Measurements from ENCODE around the gene GNAQ. TPM values are rescaled to one million over a fixed set of nuclear protein-coding genes. Genes with fewer than 3 reads are reported as not detected.

The GNAQ gene
- total and polyA plus RNA-seq, 4 donors, result 24.6 to 86.2 (median 51.4) TPM

DNA sequence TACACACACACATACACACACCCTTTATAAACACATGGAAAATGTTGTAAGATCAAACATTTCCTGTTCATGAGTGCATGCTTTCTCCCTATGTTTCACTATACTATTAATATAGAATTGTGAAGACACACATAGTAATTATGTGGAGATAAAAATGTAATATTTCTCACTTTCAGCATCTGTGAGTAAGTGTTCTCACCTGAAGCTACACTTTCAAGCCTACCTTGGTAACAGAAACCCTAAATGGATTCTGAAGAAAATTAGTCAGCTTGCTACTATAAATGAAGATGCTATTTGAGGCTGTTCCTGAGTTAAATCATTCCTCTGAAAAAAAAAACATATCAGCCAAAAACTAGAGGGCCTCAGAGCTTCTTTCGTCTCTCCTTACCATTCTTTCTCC lies 302.4 kb downstream of the GNAQ start:
- DNase-seq (no peak), ATAC-seq (ENCODE audit: insufficient read depth, low FRiP score) (no peak)
- no peak overlapping the region for H3K27ac ChIP-seq (ENCODE audit: low read depth in 1 of 2, low read length in 1 of 2)
- peaks cover 0 to 2% (median 0%) of the 10 kb centered on the region in 4 donors for H3K9me3 ChIP-seq (ENCODE audit: control insufficient read depth in 4 of 4, insufficient read depth in 3 of 4, low read length in 3 of 4)
- 93 to 95% methylated on average over 1 of the region's 1 CpG for WGBS, 2 donors
- H3K36me3 ChIP-seq (ENCODE audit: control insufficient read depth in 4 of 4, insufficient read depth in 4 of 4, low read length in 4 of 4), result peaks cover 15 to 29% (median 18%) of the 10 kb centered on the region in 4 donors
- H3K4me1 ChIP-seq (ENCODE audit: control insufficient read depth in 5 of 5, insufficient read depth in 5 of 5, low read length in 5 of 5), result peaks cover 0 to 5% (median 0%) of the 10 kb centered on the region in 5 donors
- TF ChIP-seq, protein P1, sequence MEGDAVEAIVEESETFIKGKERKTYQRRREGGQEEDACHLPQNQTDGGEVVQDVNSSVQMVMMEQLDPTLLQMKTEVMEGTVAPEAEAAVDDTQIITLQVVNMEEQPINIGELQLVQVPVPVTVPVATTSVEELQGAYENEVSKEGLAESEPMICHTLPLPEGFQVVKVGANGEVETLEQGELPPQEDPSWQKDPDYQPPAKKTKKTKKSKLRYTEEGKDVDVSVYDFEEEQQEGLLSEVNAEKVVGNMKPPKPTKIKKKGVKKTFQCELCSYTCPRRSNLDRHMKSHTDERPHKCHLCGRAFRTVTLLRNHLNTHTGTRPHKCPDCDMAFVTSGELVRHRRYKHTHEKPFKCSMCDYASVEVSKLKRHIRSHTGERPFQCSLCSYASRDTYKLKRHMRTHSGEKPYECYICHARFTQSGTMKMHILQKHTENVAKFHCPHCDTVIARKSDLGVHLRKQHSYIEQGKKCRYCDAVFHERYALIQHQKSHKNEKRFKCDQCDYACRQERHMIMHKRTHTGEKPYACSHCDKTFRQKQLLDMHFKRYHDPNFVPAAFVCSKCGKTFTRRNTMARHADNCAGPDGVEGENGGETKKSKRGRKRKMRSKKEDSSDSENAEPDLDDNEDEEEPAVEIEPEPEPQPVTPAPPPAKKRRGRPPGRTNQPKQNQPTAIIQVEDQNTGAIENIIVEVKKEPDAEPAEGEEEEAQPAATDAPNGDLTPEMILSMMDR (IDR thresholded peaks at IDR 0.05; ENCODE audit: control extremely low read depth, extremely low read depth), result no peak
- H3K27me3 ChIP-seq (ENCODE audit: control insufficient read depth in 3 of 3, insufficient read depth in 3 of 3, low read length in 2 of 3), result no peaks in the 10 kb centered on the region
- H3K4me3 ChIP-seq, result no peak overlapping the region
- H3K9ac ChIP-seq (ENCODE audit: insufficient read depth in 1 of 2, low read length in 2 of 2), result peak overlapping the region in 1 of 2 donors; percentile 2

DNA sequence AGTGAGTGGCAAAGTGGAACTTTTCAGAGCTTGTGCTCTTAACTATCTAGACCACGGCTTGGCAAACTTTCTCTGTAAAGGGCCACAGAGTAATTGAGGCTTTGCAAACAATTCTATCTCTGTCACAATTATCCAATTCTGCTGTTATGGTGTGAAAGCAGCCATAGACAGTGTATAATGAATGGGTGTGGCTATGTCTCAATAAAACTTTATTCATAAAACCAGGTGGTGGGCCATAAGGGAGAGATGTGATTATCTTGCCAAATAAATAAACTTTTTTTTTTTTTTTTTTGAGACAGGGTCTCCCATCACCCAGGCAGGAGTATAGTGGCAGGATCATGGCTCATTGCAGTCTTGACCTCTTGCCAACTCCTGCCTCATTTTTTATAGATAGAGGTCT lies 304.8 kb downstream of the GNAQ start:
- no peak for DNase-seq
- H3K4me1 ChIP-seq (ENCODE audit: control insufficient read depth in 5 of 5, insufficient read depth in 5 of 5, low read length in 5 of 5), result no peaks in the 10 kb centered on the region
- 90 to 98% methylated on average over 1 of the region's 1 CpG for WGBS, 2 donors
- H3K4me3 ChIP-seq, result no peak overlapping the region
- TF ChIP-seq, protein P1 (IDR thresholded peaks at IDR 0.05; ENCODE audit: control extremely low read depth, extremely low read depth), result no peak
- no peaks in the 10 kb centered on the region for H3K9me3 ChIP-seq (ENCODE audit: control insufficient read depth in 4 of 4, insufficient read depth in 3 of 4, low read length in 3 of 4)
- H3K9ac ChIP-seq (ENCODE audit: insufficient read depth in 1 of 2, low read length in 2 of 2), result no peak overlapping the region
- no peaks in the 10 kb centered on the region for H3K27me3 ChIP-seq (ENCODE audit: control insufficient read depth in 3 of 3, insufficient read depth in 3 of 3, low read length in 2 of 3)
- H3K36me3 ChIP-seq (ENCODE audit: control insufficient read depth in 4 of 4, insufficient read depth in 4 of 4, low read length in 4 of 4), result peaks cover 15 to 29% (median 18%) of the 10 kb centered on the region in 4 donors
- H3K27ac ChIP-seq (ENCODE audit: low read depth in 1 of 2, low read length in 1 of 2), result no peak overlapping the region
- ATAC-seq (ENCODE audit: insufficient read depth, low FRiP score), result no peak

DNA sequence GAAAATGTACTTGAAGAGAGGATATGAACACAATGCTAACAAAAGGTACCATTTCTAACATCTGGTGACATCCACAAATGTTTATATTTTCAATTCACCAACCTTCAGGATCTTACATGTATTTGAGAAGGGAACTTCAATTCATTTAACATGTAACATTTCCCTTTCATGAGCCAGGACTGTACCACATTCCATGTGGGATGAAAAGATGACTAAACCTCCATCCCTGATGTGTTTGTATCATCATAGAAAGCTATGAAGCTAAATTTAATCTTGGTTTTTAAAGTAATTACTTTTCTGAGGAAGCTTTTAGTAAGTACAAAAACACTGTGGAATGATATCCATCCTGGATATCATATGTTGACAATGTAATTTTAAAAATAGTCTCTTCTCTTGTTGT lies 305.3 kb downstream of the GNAQ start:
- DNase-seq (no peak), ATAC-seq (ENCODE audit: insufficient read depth, low FRiP score) (no peak)
- no peaks in the 10 kb centered on the region for H3K27me3 ChIP-seq (ENCODE audit: control insufficient read depth in 3 of 3, insufficient read depth in 3 of 3, low read length in 2 of 3)
- TF ChIP-seq, protein P1 (IDR thresholded peaks at IDR 0.05; ENCODE audit: control extremely low read depth, extremely low read depth), result no peak
- H3K9ac ChIP-seq (ENCODE audit: insufficient read depth in 1 of 2, low read length in 2 of 2), result no peak overlapping the region
- H3K36me3 ChIP-seq (ENCODE audit: control insufficient read depth in 4 of 4, insufficient read depth in 4 of 4, low read length in 4 of 4), result peaks cover 15 to 29% (median 19%) of the 10 kb centered on the region in 4 donors
- no peaks in the 10 kb centered on the region for H3K9me3 ChIP-seq (ENCODE audit: control insufficient read depth in 4 of 4, insufficient read depth in 3 of 4, low read length in 3 of 4)
- no peak overlapping the region for H3K4me3 ChIP-seq
- H3K4me1 ChIP-seq (ENCODE audit: control insufficient read depth in 5 of 5, insufficient read depth in 5 of 5, low read length in 5 of 5), result no peaks in the 10 kb centered on the region
- H3K27ac ChIP-seq (ENCODE audit: low read depth in 1 of 2, low read length in 1 of 2), result no peak overlapping the region

DNA sequence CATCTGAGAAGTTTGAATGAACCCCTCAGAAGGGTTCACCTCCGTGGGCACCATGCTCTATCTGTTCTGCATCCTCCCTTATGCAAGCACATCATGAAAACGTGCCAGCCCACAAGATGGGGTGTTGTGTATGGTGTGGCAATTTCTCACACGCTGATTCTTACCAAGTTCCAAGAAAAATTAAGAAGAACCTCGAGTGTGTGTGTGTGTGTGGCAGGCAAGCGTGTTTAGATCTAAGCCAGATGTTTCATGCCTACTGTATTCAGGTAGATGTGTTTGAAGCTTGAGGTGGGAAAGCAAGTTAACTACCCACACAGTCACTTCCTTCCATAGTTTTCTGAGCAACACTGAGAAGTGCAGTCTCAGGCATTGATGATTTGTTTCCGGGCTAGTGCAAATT lies 305.8 kb downstream of the GNAQ start:
- H3K36me3 ChIP-seq (ENCODE audit: control insufficient read depth in 4 of 4, insufficient read depth in 4 of 4, low read length in 4 of 4), result peaks cover 15 to 29% (median 20%) of the 10 kb centered on the region in 4 donors
- no peaks in the 10 kb centered on the region for H3K9me3 ChIP-seq (ENCODE audit: control insufficient read depth in 4 of 4, insufficient read depth in 3 of 4, low read length in 3 of 4)
- H3K9ac ChIP-seq (ENCODE audit: insufficient read depth in 1 of 2, low read length in 2 of 2), result no peak overlapping the region
- no peak for ATAC-seq (ENCODE audit: insufficient read depth, low FRiP score)
- TF ChIP-seq, protein P1 (IDR thresholded peaks at IDR 0.05; ENCODE audit: control extremely low read depth, extremely low read depth), result no peak
- H3K27me3 ChIP-seq (ENCODE audit: control insufficient read depth in 3 of 3, insufficient read depth in 3 of 3, low read length in 2 of 3), result no peaks in the 10 kb centered on the region
- 55 to 66% methylated on average over 6 of the region's 6 CpGs for WGBS, 2 donors
- no peaks in the 10 kb centered on the region for H3K4me1 ChIP-seq (ENCODE audit: control insufficient read depth in 5 of 5, insufficient read depth in 5 of 5, low read length in 5 of 5)
- no peak for DNase-seq
- no peak overlapping the region for H3K27ac ChIP-seq (ENCODE audit: low read depth in 1 of 2, low read length in 1 of 2)
- H3K4me3 ChIP-seq, result no peak overlapping the region
